H9 (cell line): Measurements from ENCODE around the gene PDCL3. TPM values are rescaled to one million over a fixed set of nuclear protein-coding genes. Genes with fewer than 3 reads are reported as not detected.

ENCODE experiments used
- DNase-seq: peaks from one replicate; pipeline ENCODE4 v3.0.0-alpha.2; 2017
- H2AFZ ChIP-seq: one replicate; pipeline ENCODE4 v1.6.1; 2013; ENCODE audit warnings: mild to moderate bottlenecking, low read length, control low read depth, moderate library complexity
- H2AK5ac ChIP-seq: 2 replicates; pipeline ENCODE4 v1.6.1; 2013; ENCODE audit warnings: low read length, control low read depth, mixed read lengths; ENCODE audit not compliant: insufficient read length
- H2BK120ac ChIP-seq: one replicate; pipeline ENCODE4 v1.6.1; 2013; ENCODE audit warnings: low read depth, mild to moderate bottlenecking, low read length, control low read depth, inconsistent platforms; ENCODE audit not compliant: poor library complexity, severe bottlenecking
- H2BK12ac ChIP-seq: 2 replicates; pipeline ENCODE4 v1.6.1; 2013; ENCODE audit warnings: low read length, control low read depth, mixed read lengths, low read depth; ENCODE audit not compliant: insufficient read length
- H2BK15ac ChIP-seq: 2 replicates; pipeline ENCODE4 v1.6.1; 2013; ENCODE audit warnings: low read depth, low read length, control low read depth
- H2BK20ac ChIP-seq: one replicate; pipeline ENCODE4 v1.6.1; 2013; ENCODE audit warnings: low read depth, mild to moderate bottlenecking, low read length, control low read depth, inconsistent platforms; ENCODE audit not compliant: poor library complexity, severe bottlenecking
- H2BK5ac ChIP-seq: 2 replicates; pipeline ENCODE4 v1.6.1; 2013; ENCODE audit warnings: low read length, control low read depth, mixed read lengths; ENCODE audit not compliant: insufficient read length
- H3K14ac ChIP-seq: 2 replicates; pipeline ENCODE4 v1.6.1; 2013; ENCODE audit warnings: low read length, control low read depth; ENCODE audit not compliant: insufficient read depth
- H3K18ac ChIP-seq: 2 replicates; pipeline ENCODE4 v1.6.1; 2013; ENCODE audit warnings: low read depth, mild to moderate bottlenecking, mixed read lengths, low read length, control low read depth; ENCODE audit not compliant: insufficient read length
- H3K23ac ChIP-seq: 2 replicates; pipeline ENCODE4 v1.6.1; 2013; ENCODE audit warnings: low read length, control low read depth, mixed read lengths, low read depth; ENCODE audit not compliant: insufficient read length
- H3K23me2 ChIP-seq: 2 replicates; pipeline ENCODE4 v1.6.1; 2013; ENCODE audit warnings: low read depth, mild to moderate bottlenecking, mixed read lengths, low read length, control low read depth; ENCODE audit not compliant: insufficient read length, poor library complexity, severe bottlenecking
- H3K27ac ChIP-seq: 2 replicates; pipeline ENCODE4 v1.5.1; 2013; ENCODE audit warnings: low read length, control low read depth, mixed read lengths, low read depth; ENCODE audit not compliant: insufficient read length
- H3K27me3 ChIP-seq: 2 replicates; pipeline ENCODE4 v1.6.1; 2013; ENCODE audit warnings: low read length, control low read depth, inconsistent platforms; ENCODE audit not compliant: insufficient read depth
- H3K4ac ChIP-seq: 2 replicates; pipeline ENCODE4 v1.6.1; 2013; ENCODE audit warnings: low read depth, mild to moderate bottlenecking, control low read depth, inconsistent platforms, low read length, moderate library complexity
- H3K4me1 ChIP-seq: 2 replicates; pipeline ENCODE4 v1.6.1; 2013; ENCODE audit warnings: low read length, control low read depth, inconsistent platforms; ENCODE audit not compliant: insufficient read depth
- H3K4me2 ChIP-seq: 2 replicates; pipeline ENCODE4 v1.6.1; 2013; ENCODE audit warnings: low read length, control low read depth, mixed read lengths; ENCODE audit not compliant: insufficient read length, insufficient read depth
- H3K56ac ChIP-seq: 2 replicates; pipeline ENCODE4 v1.6.1; 2013; ENCODE audit warnings: low read depth, mild to moderate bottlenecking, mixed read lengths, low read length, control low read depth; ENCODE audit not compliant: insufficient read length
- H3K79me1 ChIP-seq: 2 replicates; pipeline ENCODE4 v1.6.1; 2013; ENCODE audit warnings: low read depth, mild to moderate bottlenecking, moderate library complexity, low read length, control low read depth, inconsistent platforms; ENCODE audit not compliant: insufficient read depth, poor library complexity, severe bottlenecking
- H3K79me2 ChIP-seq: 2 replicates; pipeline ENCODE4 v1.6.1; 2013; ENCODE audit warnings: low read length, control low read depth, inconsistent platforms; ENCODE audit not compliant: insufficient read depth
- H3K9ac ChIP-seq: 2 replicates; pipeline ENCODE4 v1.6.1; 2013; ENCODE audit warnings: low read length, control low read depth, mixed read lengths; ENCODE audit not compliant: insufficient read length; ENCODE audit errors: extremely low read depth
- H3K9me3 ChIP-seq: one replicate; pipeline ENCODE4 v1.6.1; 2013; ENCODE audit warnings: low read depth, low read length, inconsistent platforms; ENCODE audit not compliant: control insufficient read depth
- H3T11ph ChIP-seq: one replicate; pipeline ENCODE4 v1.6.1; 2013; ENCODE audit warnings: mild to moderate bottlenecking, low read length, control low read depth, inconsistent platforms
- H4K20me1 ChIP-seq: one replicate; pipeline ENCODE4 v1.6.1; 2013; ENCODE audit not compliant: control insufficient read depth, insufficient read length, insufficient read depth
- H4K5ac ChIP-seq: 2 replicates; pipeline ENCODE4 v1.6.1; 2013; ENCODE audit warnings: low read depth, mild to moderate bottlenecking, mixed read lengths, low read length, control low read depth; ENCODE audit not compliant: insufficient read length
- H4K8ac ChIP-seq: replicated peaks from 2 replicates; pipeline ENCODE4 v1.6.1; 2013; ENCODE audit warnings: low read length, control low read depth, mixed read lengths, low read depth; ENCODE audit not compliant: insufficient read length
- H4K91ac ChIP-seq: 2 replicates; pipeline ENCODE4 v1.6.1; 2013; ENCODE audit warnings: low read depth, mild to moderate bottlenecking, moderate library complexity, mixed read lengths, low read length, control low read depth; ENCODE audit not compliant: insufficient read length
- H3K27ac Mint-ChIP-seq, 3 experiments: 2 replicates in 2 of 3; 3 replicates in 1 of 3; pipeline ENCODE4 v1.8.0; 2020 to 2021; ENCODE audit warnings: mixed read lengths in 3 of 3, mild to moderate bottlenecking in 1 of 3, moderate library complexity in 1 of 3
- H3K27me3 Mint-ChIP-seq: 2 replicates; pipeline ENCODE4 v1.8.0; 2021; ENCODE audit warnings: low read depth, mild to moderate bottlenecking, moderate library complexity, mixed read lengths
- H3K36me3 Mint-ChIP-seq, 3 experiments: 2 replicates in 2 of 3; 3 replicates in 1 of 3; pipeline ENCODE4 v1.8.0; 2020 to 2021; ENCODE audit warnings: low read depth in 3 of 3, mixed read lengths in 3 of 3; ENCODE audit not compliant: insufficient read depth in 1 of 3
- H3K4me1 Mint-ChIP-seq, 2 experiments: 2 replicates each; pipeline ENCODE4 v1.8.0; 2020; ENCODE audit warnings: mixed read lengths in 2 of 2
- H3K4me3 Mint-ChIP-seq, 2 experiments: 2 replicates in 1 of 2; 3 replicates in 1 of 2; pipeline ENCODE4 v1.8.0; 2020 to 2021; ENCODE audit warnings: mild to moderate bottlenecking in 2 of 2, mixed read lengths in 2 of 2, moderate library complexity in 1 of 2
- H3K9me3 Mint-ChIP-seq, 2 experiments: 2 replicates in 1 of 2; 3 replicates in 1 of 2; pipeline ENCODE4 v1.8.0; 2020; ENCODE audit warnings: mild to moderate bottlenecking in 2 of 2, mixed read lengths in 2 of 2, moderate library complexity in 1 of 2
- CTCF ChIP-seq: fragments of 200-600 bp; sonication (generic); conservative IDR thresholded peaks from 3 replicates; pipeline ENCODE4 v1.8.0; 2021; ENCODE audit warnings: antibody characterized with exemption, mild to moderate bottlenecking
- WGBS: extraction: QIAGEN DNeasy Blood & Tissue Kit; methylation state at CpG from one replicate; pipeline ENCODE4 v1.1.7; 2013; ENCODE audit warnings: missing lambda C conversion rate, low lambda C conversion rate, mixed read lengths; ENCODE audit not compliant: insufficient read length; ENCODE audit errors: extremely low coverage; 5-methylcytosine and 5-hydroxymethylcytosine counted together
- total RNA-seq: library from RNA; stranded (reverse); gene quantifications from 2 replicates; pipeline ENCODE4 v1.2.1, GENCODE V29; 2021

The PDCL3 gene
- total RNA-seq, 1 experiment from 2014 or later, result 39.4 TPM

GRCh38 chr2:100539221-100539620 is 23.6 kb upstream of the PDCL3 start:
- H3K23ac ChIP-seq, result no peak overlapping the region
- no peak overlapping the region for H3K4me3 Mint-ChIP-seq
- no peak overlapping the region for H4K8ac ChIP-seq
- peaks cover 2 to 20% (median 4%) of the 10 kb centered on the region in 3 experiments for H3K36me3 Mint-ChIP-seq
- no peak overlapping the region for H2BK12ac ChIP-seq
- no peak overlapping the region for H4K5ac ChIP-seq
- H3K4me1 ChIP-seq, result no peaks in the 10 kb centered on the region
- no peak overlapping the region for H3K56ac ChIP-seq
- no peak overlapping the region for H3T11ph ChIP-seq
- H3K79me1 ChIP-seq, result no peaks in the 10 kb centered on the region
- H4K20me1 ChIP-seq, result no peaks in the 10 kb centered on the region
- no peak overlapping the region for H2BK5ac ChIP-seq
- peaks cover 4 to 7% of the 10 kb centered on the region in 2 experiments; a peak in 3 of 4 replicates for H3K4me1 Mint-ChIP-seq
- H3K79me2 ChIP-seq, result 0 out of 2 replicates have a peak, but pooled peaks cover 3% of the 10 kb centered on the region
- H3K4ac ChIP-seq, result no peak overlapping the region
- DNase-seq, result no peak
- H3K27me3 Mint-ChIP-seq, result peaks cover 2% of the 10 kb centered on the region; the same call in 1 of the 2 replicates
- H3K27me3 ChIP-seq, result no peaks in the 10 kb centered on the region
- H2BK20ac ChIP-seq, result no peak overlapping the region
- no peak overlapping the region for H2AK5ac ChIP-seq
- no peak overlapping the region for H2BK15ac ChIP-seq
- H3K9ac ChIP-seq, result no peak overlapping the region
- no peak overlapping the region for H3K27ac ChIP-seq
- H3K9me3 ChIP-seq, result peaks cover 8% of the 10 kb centered on the region
- no CpG with 5 or more reads among the region's 1 CpG for WGBS
- no peak overlapping the region for H3K18ac ChIP-seq
- H2BK120ac ChIP-seq, result no peak overlapping the region
- no peak overlapping the region for H3K14ac ChIP-seq
- peaks cover 18 to 19% of the 10 kb centered on the region in 2 experiments for H3K9me3 Mint-ChIP-seq
- no peaks in the 10 kb centered on the region for H3K23me2 ChIP-seq
- no peak for TF ChIP-seq CTCF
- no peak overlapping the region for H3K4me2 ChIP-seq
- no peak overlapping the region for H3K27ac Mint-ChIP-seq
- H2AFZ ChIP-seq, result no peak overlapping the region
- no peak overlapping the region for H4K91ac ChIP-seq
